HEK293T (cell line): ENCODE results near the gene KRT2.

Experiments
- CTBP1 ChIP-seq: fragments of 450-650 bp; IDR thresholded peaks from 2 replicates; pipeline ENCODE4 v1.6.1; 2016; ENCODE audit warnings: borderline replicate concordance
- ELF4 ChIP-seq: fragments of 450-650 bp; IDR thresholded peaks from 2 replicates; pipeline ENCODE4 v1.6.1; 2017; ENCODE audit warnings: antibody characterized with exemption
- FOXA1 ChIP-seq: fragments of 450-650 bp; IDR thresholded peaks from 2 replicates; pipeline ENCODE4 v1.6.1; 2016; ENCODE audit warnings: mild to moderate bottlenecking
- FOXK2 ChIP-seq: fragments of 450-650 bp; IDR thresholded peaks from 2 replicates; pipeline ENCODE4 v1.6.1; 2016; ENCODE audit warnings: mild to moderate bottlenecking
- FOXM1 ChIP-seq: fragments of 450-650 bp; IDR thresholded peaks from 2 replicates; pipeline ENCODE4 v1.6.1; 2017; ENCODE audit warnings: mild to moderate bottlenecking, borderline replicate concordance
- HDGF ChIP-seq: fragments of 450-650 bp; IDR thresholded peaks from 2 replicates; pipeline ENCODE4 v1.6.1; 2017; ENCODE audit warnings: antibody characterized with exemption, borderline replicate concordance
- L3MBTL2 ChIP-seq: fragments of 450-650 bp; conservative IDR thresholded peaks from 2 replicates; pipeline ENCODE4 v1.6.1; 2016; ENCODE audit warnings: mild to moderate bottlenecking
- PKNOX1 ChIP-seq: fragments of 450-650 bp; IDR thresholded peaks from 2 replicates; pipeline ENCODE4 v1.6.1; 2016
- SP1 ChIP-seq: fragments of 450-650 bp; IDR thresholded peaks from 2 replicates; pipeline ENCODE4 v1.6.1; 2017
- ZNF384 ChIP-seq: fragments of 450-650 bp; IDR thresholded peaks from 2 replicates; pipeline ENCODE4 v1.6.1; 2016

DNA sequence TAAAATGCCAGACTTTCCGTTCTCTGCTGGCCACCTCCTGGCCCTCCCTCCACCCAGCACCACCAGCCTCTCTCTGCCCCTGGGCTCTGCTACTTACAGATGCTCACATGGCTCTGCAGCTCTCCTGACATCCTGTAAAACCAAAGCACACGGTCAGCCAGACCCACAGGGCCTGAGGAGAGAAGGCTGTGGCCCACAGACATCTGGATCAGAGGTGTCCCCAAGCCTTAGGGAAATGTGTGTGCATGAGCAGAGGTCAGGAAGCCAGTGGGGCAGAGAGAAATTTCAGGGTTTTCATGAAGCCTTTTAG lies 39.8 kb upstream of the KRT2 start:
- TF ChIP-seq FOXA1 (no peak), CTBP1 (no peak), ELF4 (no peak), FOXM1 (no peak), HDGF (no peak), ZNF384 (no peak), FOXK2 (no peak), L3MBTL2 (no peak), SP1 (no peak), PKNOX1 (no peak)
